ENCODE measurements around the gene ANKRD39. TPM values are rescaled to one million over a fixed set of nuclear protein-coding genes. Genes with fewer than 3 reads are reported as not detected.

Gene ANKRD39
- total and polyA plus RNA-seq, 9 of the 15 experiments (the other 6 are each of a cell fraction or from before 2014, with no cell fraction given), result 8.2 to 33.1 (median 23.8) TPM

GRCh38 chr2:96804986-96805385 is 52.8 kb downstream of the ANKRD39 start (continued):
- no peak for TF ChIP-seq MXI1 (IDR thresholded peaks at IDR 0.05; ENCODE audit: low read depth, low read length)
- no peak for TF ChIP-seq CBX2 (IDR thresholded peaks at IDR 0.05; ENCODE audit: insufficient read depth, low read length, poor library complexity, severe bottlenecking)
- TF ChIP-seq EWSR1 (IDR thresholded peaks at IDR 0.05; ENCODE audit: borderline replicate concordance, low read depth, partially characterized antibody), result no peak
- no peak for TF ChIP-seq RFX5 (IDR thresholded peaks at IDR 0.05; ENCODE audit: low read depth, low read length)
- TF ChIP-seq BCL6 (CRISPR knock-in tag; IDR thresholded peaks at IDR 0.05), result no peak
- TF ChIP-seq NELFE (IDR thresholded peaks at IDR 0.05; ENCODE audit: insufficient read depth, insufficient read length), result no peak
- no peak for TF ChIP-seq KDM4B (IDR thresholded peaks at IDR 0.05; ENCODE audit: borderline replicate concordance in 2 of 2, low read depth in 1 of 2)
- TF ChIP-seq POLR3A (IDR thresholded peaks at IDR 0.05; ENCODE audit: borderline replicate concordance, extremely low read depth, insufficient read depth, insufficient read length), result no peak

DNA sequence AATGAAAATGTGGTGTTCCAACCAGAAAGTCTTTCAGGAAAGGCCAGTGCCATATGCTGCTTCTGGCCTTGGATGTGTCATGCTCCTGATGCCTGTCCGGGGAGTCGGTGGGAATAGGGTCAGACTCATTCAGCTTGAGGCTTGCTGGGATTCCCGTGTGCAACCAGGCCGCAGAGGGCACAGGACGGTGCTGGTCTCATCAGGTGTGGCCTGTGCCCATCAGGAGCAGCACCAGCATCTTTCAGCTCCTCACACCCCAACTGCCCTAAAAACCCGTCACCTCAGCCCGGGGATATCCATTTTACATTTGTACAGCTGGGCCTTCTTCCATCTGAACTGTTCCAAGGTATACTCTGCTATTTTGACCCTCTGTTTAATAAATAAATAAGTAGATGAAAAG is 55.1 kb downstream of the ANKRD39 start:
- no peak overlapping the region for H3K27ac ChIP-seq (ENCODE audit: extremely low read depth, low read depth, low read length)
- in situ Hi-C loops (cut with MboI) (no loop called here), intact Hi-C loops (cut with micrococcal nuclease) (loop anchor here (10.0 kb wide), 1 partner anchor 248 kb away; no protein-coding TSS in a partner anchor)
- no peak overlapping the region for H2AFZ ChIP-seq (ENCODE audit: low read depth, low read length)
- CTCF ChIA-PET (ENCODE audit: low intra/inter-chr PET ratio), result no interaction called here
- BruUV-seq (replicated peaks), result no TSS peak
- ATAC-seq (no peak), DNase-seq (ENCODE audit: extremely low read depth in 1 of 4, low spot score in 3 of 4) (no peak), FAIRE-seq (no peak)
- no peaks in the 10 kb centered on the region for H3K79me2 ChIP-seq (ENCODE audit: control insufficient read depth, insufficient read depth, low read length)
- no peaks in the 10 kb centered on the region for H3K9me1 ChIP-seq (ENCODE audit: control insufficient read depth, insufficient read depth, low read length)
- H3K4me1 ChIP-seq (replicated peaks in 1 of 2; ENCODE audit: control insufficient read depth in 2 of 2, insufficient read depth in 2 of 2, low read length in 2 of 2), result peaks cover 0 to 10% of the 10 kb centered on the region in 2 experiments; a peak in 2 of 5 replicates
- no peak overlapping the region for H3K4me2 ChIP-seq (ENCODE audit: insufficient read depth, low read length)
- WGBS (ENCODE audit: insufficient coverage, low coverage, missing lambda C conversion rate), result 74% methylated on average over 7 of the region's 7 CpGs
- no peaks in the 10 kb centered on the region for H3K9me3 ChIP-seq (replicated peaks; ENCODE audit: control insufficient read depth, insufficient read depth, low read depth, low read length)
- H3K4me3 ChIP-seq, result no peak overlapping the region
- POLR2A ChIA-PET, result interaction anchor here (0.6 to 2.0 kb wide), 3 partner anchors 10 to 266 kb away, joined by 3 to 4 read pairs (median 3); partner anchors contain the start of gene ARID5A
- H4K20me1 ChIP-seq (replicated peaks; ENCODE audit: control insufficient read depth, insufficient read depth, low read length), result no peaks in the 10 kb centered on the region
- peaks cover 25% of the 10 kb centered on the region; the same call in 2 of the 3 replicates for H3K36me3 ChIP-seq (ENCODE audit: control insufficient read depth, insufficient read depth, low read length)
- H3K27me3 ChIP-seq (ENCODE audit: control insufficient read depth in 2 of 2, insufficient read depth in 2 of 2, low read length in 2 of 2), result no peaks in the 10 kb centered on the region
- no peak overlapping the region for H3K9ac ChIP-seq (ENCODE audit: insufficient read depth in 1 of 2, low read depth in 2 of 2, low read length in 2 of 2)
- TF ChIP-seq ZKSCAN1 (IDR thresholded peaks at IDR 0.05; ENCODE audit: low read depth, low read length) (no peak), PRPF4 (IDR thresholded peaks at IDR 0.05; ENCODE audit: insufficient read depth, low read depth, low read length, poor library complexity, severe bottlenecking) (no peak), EHMT2 (IDR thresholded peaks at IDR 0.05) (no peak), RAD21 (CRISPR knock-in tag; conservative IDR thresholded peaks at IDR 0.05 in 1 of 2, IDR thresholded peaks at IDR 0.05 in 1 of 2) (no peak), PML (IDR thresholded peaks at IDR 0.05; ENCODE audit: low read length) (no peak), ZNF224 (CRISPR knock-in tag; IDR thresholded peaks at IDR 0.05) (no peak), HDAC2 (IDR thresholded peaks at IDR 0.05) (no peak), ARNT (IDR thresholded peaks at IDR 0.05) (no peak), PHB2 (IDR thresholded peaks at IDR 0.05; ENCODE audit: low read depth) (no peak), SRSF3 (IDR thresholded peaks at IDR 0.05; ENCODE audit: insufficient read depth, low read length) (no peak), GTF2E2 (tag; IDR thresholded peaks at IDR 0.05) (no peak)
- TF ChIP-seq, protein P1, sequence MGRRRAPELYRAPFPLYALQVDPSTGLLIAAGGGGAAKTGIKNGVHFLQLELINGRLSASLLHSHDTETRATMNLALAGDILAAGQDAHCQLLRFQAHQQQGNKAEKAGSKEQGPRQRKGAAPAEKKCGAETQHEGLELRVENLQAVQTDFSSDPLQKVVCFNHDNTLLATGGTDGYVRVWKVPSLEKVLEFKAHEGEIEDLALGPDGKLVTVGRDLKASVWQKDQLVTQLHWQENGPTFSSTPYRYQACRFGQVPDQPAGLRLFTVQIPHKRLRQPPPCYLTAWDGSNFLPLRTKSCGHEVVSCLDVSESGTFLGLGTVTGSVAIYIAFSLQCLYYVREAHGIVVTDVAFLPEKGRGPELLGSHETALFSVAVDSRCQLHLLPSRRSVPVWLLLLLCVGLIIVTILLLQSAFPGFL (CRISPR knock-in tag; IDR thresholded peaks at IDR 0.05), result no peak

Measured in K562 (cell line).